HG03103 (cell line): ENCODE measurements around the gene NRIP3.
A peak's percentile ranks its signal among the peaks of the same experiment; 100 is the strongest.
"Not testable (repeated sequence)": the region's sequence is repeated elsewhere in the genome, so short reads cannot be mapped to it uniquely, and the experiment has no call there.

Experiments used
- ATAC-seq: cut with Tn5 transposase; IDR thresholded peaks from one replicate; pipeline ENCODE4 v1.9.1; 2021; ENCODE audit warnings: low read depth; ENCODE audit not compliant: unreplicated experiment

The NRIP3 gene

GRCh38 chr11:8979365-8979764 lies 24.4 kb downstream of the NRIP3 start:
- not testable (repeated sequence) for ATAC-seq

- ATAC-seq = no peak
Measured at GRCh38 chr11:8973121-8973520, 30.7 kb downstream of the NRIP3 start.

- ATAC-seq = no peak
Measured at GRCh38 chr11:8971924-8972316, 31.9 kb downstream of the NRIP3 start.

GRCh38 chr11:8971196-8971923 lies 32.4 kb downstream of the NRIP3 start:
- ATAC-seq = no peak

- ATAC-seq = no peak
Measured at GRCh38 chr11:8967184-8967583, 36.6 kb downstream of the NRIP3 start.

GRCh38 chr11:8964324-8965320 lies 39.2 kb downstream of the NRIP3 start, which contains the start of gene TMEM9B:
Gene TMEM9B, minus strand, starts transcription at chr11:8964442. Its CDS starts 129 bp downstream, at chr11:8964313.
- peak; percentile 72 for ATAC-seq

GRCh38 chr11:8963569-8964323 lies 40.1 kb downstream of the NRIP3 start:
- peak; percentile 47 for ATAC-seq

GRCh38 chr11:8962841-8963240 lies 41.0 kb downstream of the NRIP3 start:
- ATAC-seq = no peak

GRCh38 chr11:8961401-8961800 lies 42.4 kb downstream of the NRIP3 start:
- no peak for ATAC-seq

GRCh38 chr11:8959546-8960166 lies 44.1 kb downstream of the NRIP3 start:
- ATAC-seq = no peak

- ATAC-seq = no peak
Measured at GRCh38 chr11:8956860-8957259, 46.9 kb downstream of the NRIP3 start.

GRCh38 chr11:8948886-8949285 lies 54.9 kb downstream of the NRIP3 start:
- ATAC-seq = no peak

- ATAC-seq = no peak
Measured at GRCh38 chr11:8947230-8947943, 56.4 kb downstream of the NRIP3 start.

GRCh38 chr11:8942518-8943066 lies 61.2 kb downstream of the NRIP3 start, which contains the start of gene ASCL3:
Gene ASCL3, minus strand, starts transcription at chr11:8943016. Its CDS starts 4,855 bp downstream, at chr11:8938161.
- ATAC-seq = no peak

GRCh38 chr11:8941341-8942103 lies 62.3 kb downstream of the NRIP3 start:
- ATAC-seq = no peak

GRCh38 chr11:8937659-8938058 lies 66.1 kb downstream of the NRIP3 start:
- ATAC-seq = no peak

- ATAC-seq = no peak
Measured at GRCh38 chr11:8937159-8937558, 66.6 kb downstream of the NRIP3 start.

- ATAC-seq = not testable (repeated sequence)
Measured at GRCh38 chr11:8935789-8936188, 68.0 kb downstream of the NRIP3 start.
